Upper lobe of left lung (tissue), 4 donors: ENCODE measurements around the gene MYO1G.

Experiments used
- EP300 ChIP-seq, 4 donors: sonication (generic); formaldehyde crosslinking; IDR thresholded peaks; one replicate each; pipeline ENCODE4 v1.5.1; 2017; ENCODE audit warnings: antibody characterized with exemption in 4 of 4, control low read depth in 2 of 4
- POLR2A ChIP-seq, 4 donors: fragments of 450-650 bp; IDR thresholded peaks; one replicate each; pipeline ENCODE4 v1.5.1; 2016 to 2017; ENCODE audit warnings: antibody characterized with exemption in 4 of 4, mild to moderate bottlenecking in 2 of 4
- TF ChIP-seq, protein P1 (sequence below), 6 experiments: fragments of 450-650 bp in 4 of 6; fragments of 200-600 bp in 2 of 6; sonication (generic) in 2 of 6; IDR thresholded peaks; one replicate each; pipeline ENCODE4 v1.5.1; 2016 to 2019; ENCODE audit warnings: antibody characterized with exemption in 6 of 6

- TF ChIP-seq EP300 (IDR thresholded peaks at IDR 0.05) (no peak), POLR2A (IDR thresholded peaks at IDR 0.05) (no peak)
- TF ChIP-seq, protein P1, sequence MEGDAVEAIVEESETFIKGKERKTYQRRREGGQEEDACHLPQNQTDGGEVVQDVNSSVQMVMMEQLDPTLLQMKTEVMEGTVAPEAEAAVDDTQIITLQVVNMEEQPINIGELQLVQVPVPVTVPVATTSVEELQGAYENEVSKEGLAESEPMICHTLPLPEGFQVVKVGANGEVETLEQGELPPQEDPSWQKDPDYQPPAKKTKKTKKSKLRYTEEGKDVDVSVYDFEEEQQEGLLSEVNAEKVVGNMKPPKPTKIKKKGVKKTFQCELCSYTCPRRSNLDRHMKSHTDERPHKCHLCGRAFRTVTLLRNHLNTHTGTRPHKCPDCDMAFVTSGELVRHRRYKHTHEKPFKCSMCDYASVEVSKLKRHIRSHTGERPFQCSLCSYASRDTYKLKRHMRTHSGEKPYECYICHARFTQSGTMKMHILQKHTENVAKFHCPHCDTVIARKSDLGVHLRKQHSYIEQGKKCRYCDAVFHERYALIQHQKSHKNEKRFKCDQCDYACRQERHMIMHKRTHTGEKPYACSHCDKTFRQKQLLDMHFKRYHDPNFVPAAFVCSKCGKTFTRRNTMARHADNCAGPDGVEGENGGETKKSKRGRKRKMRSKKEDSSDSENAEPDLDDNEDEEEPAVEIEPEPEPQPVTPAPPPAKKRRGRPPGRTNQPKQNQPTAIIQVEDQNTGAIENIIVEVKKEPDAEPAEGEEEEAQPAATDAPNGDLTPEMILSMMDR (IDR thresholded peaks at IDR 0.05): no peak
These were observed 19.3 kb downstream of the MYO1G start for GRCh38 chr7:44959433-44959951.
